NT2/D1 (cell line): Measurements from ENCODE around the gene LAIR2.

ENCODE experiments used
- DNase-seq: peaks from one replicate; pipeline ENCODE4 v3.0.0-alpha.2; 2011; ENCODE audit warnings: low read depth, low spot score
- H3K27me3 ChIP-seq: 2 replicates; pipeline ENCODE4 v1.6.0; 2011; ENCODE audit warnings: mild to moderate bottlenecking; ENCODE audit not compliant: insufficient read length, insufficient read depth
- H3K36me3 ChIP-seq: 2 replicates; pipeline ENCODE4 v1.6.1; 2011; ENCODE audit warnings: mild to moderate bottlenecking, low read length, mixed read lengths; ENCODE audit not compliant: insufficient read depth, insufficient read length
- H3K4me1 ChIP-seq: 2 replicates; pipeline ENCODE4 v1.5.1; 2011; ENCODE audit not compliant: insufficient read depth, insufficient read length
- H3K4me3 ChIP-seq: 2 replicates; pipeline ENCODE4 v1.5.1; 2011; ENCODE audit warnings: low read depth; ENCODE audit not compliant: insufficient read length
- H3K9ac ChIP-seq: 2 replicates; pipeline ENCODE4 v1.6.0; 2011; ENCODE audit warnings: low read depth; ENCODE audit not compliant: insufficient read length
- H3K9me3 ChIP-seq: 2 replicates; pipeline ENCODE4 v1.5.1; 2011; ENCODE audit warnings: mild to moderate bottlenecking, low read length; ENCODE audit not compliant: insufficient read depth
- SUZ12 ChIP-seq: IDR thresholded peaks from 2 replicates; pipeline ENCODE4 v1.6.1; 2011; ENCODE audit not compliant: insufficient read length, insufficient read depth; ENCODE audit errors: extremely low read depth
- YY1 ChIP-seq: IDR thresholded peaks from 2 replicates; pipeline ENCODE4 v1.6.1; 2011; ENCODE audit not compliant: insufficient read length, insufficient read depth
- ZNF274 ChIP-seq: IDR thresholded peaks from 2 replicates; pipeline ENCODE4 v1.6.1; 2011; ENCODE audit warnings: mild to moderate bottlenecking, low read depth, low read length

Gene LAIR2, protein sequence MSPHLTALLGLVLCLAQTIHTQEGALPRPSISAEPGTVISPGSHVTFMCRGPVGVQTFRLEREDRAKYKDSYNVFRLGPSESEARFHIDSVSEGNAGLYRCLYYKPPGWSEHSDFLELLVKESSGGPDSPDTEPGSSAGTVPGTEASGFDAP

DNA sequence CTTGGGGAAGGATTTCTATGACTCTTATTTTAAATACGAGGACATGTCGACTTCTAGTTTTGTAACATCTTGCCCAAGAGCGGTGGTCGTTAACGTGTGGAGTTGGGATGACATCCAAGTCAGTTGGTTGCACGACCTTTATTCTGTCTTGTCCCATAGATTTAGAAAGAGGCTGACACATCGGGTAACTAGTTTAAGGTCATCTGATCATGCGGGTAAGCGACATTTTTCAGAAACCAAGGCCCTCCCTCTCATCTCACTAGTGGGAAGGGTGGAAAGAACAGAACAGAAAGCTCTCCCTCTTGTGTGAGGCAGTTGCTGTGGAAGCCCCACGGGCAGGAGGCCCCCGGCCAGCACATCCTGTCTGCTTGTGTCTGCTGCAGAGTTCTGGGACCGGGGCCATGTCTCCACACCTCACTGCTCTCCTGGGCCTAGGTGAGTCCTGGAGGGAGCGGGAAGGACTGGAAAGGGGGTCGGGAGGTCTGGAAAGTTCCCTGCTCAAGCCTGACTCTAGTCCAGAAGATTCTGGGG lies at the start of gene LAIR2:
TSS of gene LAIR2 (plus strand) at position 314 of the 531 bp plus-strand sequence. CDS start at position 402, 88 bp downstream.
- H3K9me3 ChIP-seq = no peaks in the 10 kb centered on the region
- no peak for DNase-seq
- H3K9ac ChIP-seq = no peak within 1 kb of the TSS
- H3K4me1 ChIP-seq = no peaks in the 10 kb centered on the region
- H3K27me3 ChIP-seq = no peaks in the 10 kb centered on the region
- H3K36me3 ChIP-seq = no peaks in the 10 kb centered on the region
- H3K4me3 ChIP-seq = no peak within 1 kb of the TSS
- TF ChIP-seq SUZ12 (no peak), YY1 (no peak), ZNF274 (no peak)

DNA sequence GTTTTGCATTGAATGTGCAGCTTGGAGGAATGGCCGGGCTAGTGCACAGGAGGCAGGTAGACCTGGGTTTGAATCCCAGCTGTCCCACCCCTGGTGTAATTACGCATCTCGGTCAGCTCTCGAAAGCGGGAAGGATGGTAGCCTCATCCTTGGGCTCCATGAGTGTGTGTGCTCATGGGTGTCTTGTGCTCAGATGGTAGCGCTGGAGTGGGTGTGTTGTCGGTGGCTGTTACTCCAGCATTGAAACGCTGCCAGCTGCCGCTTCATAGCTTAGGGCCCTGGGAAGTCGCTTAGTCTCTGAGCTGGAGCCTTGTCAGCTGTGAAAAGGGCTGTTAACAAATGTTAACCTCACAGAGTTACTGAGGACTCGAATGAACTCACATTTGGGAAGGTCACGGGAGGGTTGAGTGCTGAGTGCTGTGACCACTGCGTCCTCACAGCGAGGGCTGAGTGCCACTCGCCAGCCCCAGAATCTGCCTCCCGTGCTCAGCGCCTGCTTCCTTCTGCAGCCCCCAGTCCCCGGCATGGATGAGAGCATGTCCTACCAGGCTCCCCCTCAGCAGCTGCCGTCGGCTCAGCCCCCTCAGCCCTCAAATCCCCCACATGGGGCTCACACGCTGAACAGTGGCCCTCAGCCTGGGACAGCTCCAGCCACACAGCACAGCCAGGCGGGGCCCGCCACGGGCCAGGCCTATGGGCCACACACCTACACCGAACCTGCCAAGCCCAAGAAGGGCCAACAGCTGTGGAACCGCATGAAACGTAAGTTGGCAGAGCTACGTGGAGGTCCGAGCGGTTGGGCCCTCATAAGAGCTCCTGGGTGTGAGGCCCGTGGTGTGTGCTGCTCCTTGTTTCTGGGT lies 48.5 kb upstream of the LAIR2 start:
- Histone ChIP-seq H3K4me3 (no peak overlapping the region), H3K4me1 (peaks cover 14% of the 10 kb centered on the region), H3K9ac (no peak overlapping the region), H3K9me3 (no peaks in the 10 kb centered on the region), H3K27me3 (no peaks in the 10 kb centered on the region), H3K36me3 (peaks cover 91% of the 10 kb centered on the region)
- TF ChIP-seq YY1 = no peak
- TF ChIP-seq SUZ12 = no peak
- no peak for TF ChIP-seq ZNF274
- no peak for DNase-seq

DNA sequence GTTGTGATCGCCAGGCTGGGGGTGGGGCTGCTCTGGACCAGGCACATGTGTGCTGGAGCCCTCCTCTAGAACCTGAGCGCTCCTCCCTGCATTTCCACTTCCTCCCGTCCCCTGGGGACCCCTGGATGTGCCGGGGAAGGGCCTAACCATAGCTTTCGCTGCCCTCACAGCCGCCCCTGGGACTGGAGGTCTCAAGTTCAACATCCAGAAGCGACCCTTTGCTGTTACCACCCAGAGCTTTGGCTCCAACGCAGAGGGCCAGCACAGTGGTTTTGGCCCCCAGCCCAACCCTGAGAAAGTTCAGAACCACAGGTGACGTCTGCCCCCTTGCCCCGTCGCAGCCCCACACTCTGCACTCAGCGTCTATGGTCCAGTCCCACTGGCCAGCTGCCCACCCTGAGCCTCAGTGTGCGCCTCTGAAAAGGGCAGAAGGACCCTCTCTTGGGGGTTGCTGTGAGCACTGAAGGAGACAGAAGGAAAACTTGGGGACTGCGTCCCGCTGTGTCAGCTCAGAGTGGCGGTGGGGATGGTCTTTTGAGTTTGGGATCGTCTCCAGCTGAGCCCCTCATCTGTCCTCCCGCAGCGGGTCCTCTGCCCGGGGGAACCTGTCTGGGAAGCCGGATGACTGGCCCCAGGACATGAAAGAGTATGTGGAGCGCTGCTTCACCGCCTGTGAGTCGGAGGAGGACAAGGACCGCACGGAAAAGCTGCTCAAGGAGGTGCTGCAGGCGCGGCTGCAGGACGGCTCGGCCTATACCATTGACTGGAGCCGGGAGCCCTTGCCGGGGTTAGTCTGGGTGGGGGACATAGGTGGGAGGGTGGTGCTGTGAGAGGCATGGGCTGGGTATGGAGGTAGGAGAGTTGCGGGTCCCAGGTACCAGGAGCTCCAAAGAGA lies 47.6 kb upstream of the LAIR2 start:
- no peaks in the 10 kb centered on the region for H3K27me3 ChIP-seq
- peaks cover 94% of the 10 kb centered on the region for H3K36me3 ChIP-seq
- peaks cover 14% of the 10 kb centered on the region for H3K4me1 ChIP-seq
- H3K9me3 ChIP-seq = no peaks in the 10 kb centered on the region
- no peak for DNase-seq
- no peak overlapping the region for H3K4me3 ChIP-seq
- H3K9ac ChIP-seq = no peak overlapping the region
- TF ChIP-seq YY1 (no peak), SUZ12 (no peak), ZNF274 (no peak)

DNA sequence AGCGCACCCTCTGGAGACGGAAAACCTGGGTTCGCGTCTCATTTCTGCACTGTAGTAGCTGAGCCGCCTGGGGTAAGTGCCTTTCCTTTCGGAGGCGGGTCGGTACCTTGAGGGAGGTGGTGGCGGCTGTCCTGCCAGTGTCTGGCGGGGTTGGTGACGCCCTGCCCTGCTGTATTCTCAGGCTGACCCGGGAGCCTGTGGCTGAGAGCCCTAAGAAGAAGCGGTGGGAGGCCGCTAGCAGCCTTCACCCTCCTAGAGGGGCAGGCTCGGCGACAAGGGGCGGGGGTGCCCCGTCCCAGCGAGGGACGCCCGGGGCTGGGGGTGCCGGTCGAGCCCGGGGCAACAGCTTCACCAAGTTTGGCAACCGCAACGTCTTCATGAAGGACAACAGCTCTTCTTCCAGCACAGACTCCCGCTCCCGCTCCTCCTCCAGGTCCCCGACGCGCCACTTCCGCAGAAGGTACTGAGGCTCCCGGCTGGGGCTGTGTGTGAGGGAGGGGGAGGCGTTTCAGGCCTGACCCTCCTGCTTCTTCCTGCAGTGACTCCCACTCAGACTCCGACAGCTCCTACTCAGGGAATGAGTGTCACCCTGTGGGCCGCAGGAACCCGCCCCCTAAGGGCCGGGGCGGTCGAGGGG lies 46.7 kb upstream of the LAIR2 start:
- no peak overlapping the region for H3K9ac ChIP-seq
- H3K36me3 ChIP-seq = peaks cover 92% of the 10 kb centered on the region
- no peak overlapping the region for H3K4me3 ChIP-seq
- no peaks in the 10 kb centered on the region for H3K27me3 ChIP-seq
- peaks cover 12% of the 10 kb centered on the region for H3K4me1 ChIP-seq
- no peak for DNase-seq
- no peaks in the 10 kb centered on the region for H3K9me3 ChIP-seq
- TF ChIP-seq YY1 = no peak
- no peak for TF ChIP-seq ZNF274
- no peak for TF ChIP-seq SUZ12

DNA sequence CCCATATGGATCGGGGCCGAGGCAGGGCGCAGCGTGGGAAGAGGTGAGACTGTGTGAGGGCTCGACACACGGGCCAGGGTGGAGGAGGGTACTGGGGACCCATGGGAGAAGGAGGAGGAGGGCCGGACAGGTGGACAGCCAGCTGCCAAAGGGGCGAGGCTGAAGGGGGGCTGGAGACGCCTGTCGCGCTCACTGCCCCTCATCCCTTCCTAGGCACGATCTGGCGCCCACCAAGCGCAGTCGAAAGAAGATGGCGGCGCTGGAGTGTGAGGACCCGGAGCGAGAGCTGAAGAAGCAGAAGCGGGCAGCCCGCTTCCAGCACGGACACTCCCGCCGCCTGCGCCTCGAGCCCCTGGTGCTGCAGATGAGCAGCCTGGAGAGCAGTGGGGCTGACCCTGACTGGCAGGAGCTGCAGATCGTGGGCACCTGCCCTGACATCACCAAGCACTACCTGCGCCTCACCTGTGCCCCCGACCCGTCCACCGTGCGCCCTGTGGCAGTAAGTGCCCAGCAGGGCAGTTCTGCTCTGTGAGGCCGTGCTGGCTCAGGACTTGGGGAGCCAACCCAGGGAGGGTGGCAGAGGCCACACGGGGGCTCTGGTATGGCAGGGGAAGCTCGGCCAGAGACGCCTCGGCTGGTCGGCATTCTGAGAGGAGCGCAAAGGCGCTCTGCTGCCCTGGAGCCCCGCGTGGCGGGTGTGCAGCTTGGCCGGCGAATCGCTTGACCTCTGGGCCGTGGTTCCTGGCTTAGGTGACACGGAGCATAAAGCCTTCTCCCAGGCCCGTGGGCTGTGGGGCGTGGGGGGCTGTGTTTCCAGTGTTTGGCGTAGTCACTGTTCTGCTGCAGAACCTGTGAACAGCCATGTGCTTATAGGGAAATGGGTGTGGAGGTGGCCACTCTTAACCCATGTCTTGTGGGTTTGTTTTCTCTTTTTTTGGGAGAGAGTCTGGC lies 45.9 kb upstream of the LAIR2 start:
- TF ChIP-seq SUZ12 = no peak
- no peak for TF ChIP-seq ZNF274
- TF ChIP-seq YY1 = no peak
- no peak for DNase-seq
- no peaks in the 10 kb centered on the region for H3K9me3 ChIP-seq
- no peaks in the 10 kb centered on the region for H3K27me3 ChIP-seq
- H3K4me1 ChIP-seq = peaks cover 8% of the 10 kb centered on the region
- H3K4me3 ChIP-seq = no peak overlapping the region
- H3K36me3 ChIP-seq = peaks cover 90% of the 10 kb centered on the region
- H3K9ac ChIP-seq = no peak overlapping the region
